Common myeloid progenitor, CD34-positive (primary cell): Measurements from ENCODE around the gene SLC7A6OS.
A peak's percentile ranks its signal among the peaks of the same experiment; 100 is the strongest.

Experiments
- CTCF ChIA-PET: fragments of 350-600 bp; sonication (Branson Sonifier 250); formaldehyde crosslinking; loops from one replicate; lab custom pipeline; 2021; ENCODE audit warnings: antibody characterized with exemption; lab: Charles Lee
- POLR2A ChIA-PET: fragments of 350-600 bp; sonication (Branson Sonifier 250); formaldehyde crosslinking; loops from one replicate; lab custom pipeline; 2021; ENCODE audit warnings: antibody characterized with exemption; lab: Charles Lee
- DNase-seq, 3 donors: peaks; one replicate each; pipeline versions ENCODE4 v3.0.0 to v3.0.0-alpha.2; 2013
- H3K27ac ChIP-seq, 2 experiments: 1 replicate in 1 of 2; 2 replicates in 1 of 2; pipeline ENCODE4 v1.7.0; 2013; ENCODE audit warnings: inconsistent platforms in 2 of 2, low read length in 2 of 2, mild to moderate bottlenecking in 2 of 2, low read depth in 1 of 2, moderate library complexity in 1 of 2; ENCODE audit not compliant: severe bottlenecking in 2 of 2, insufficient read depth in 1 of 2, poor library complexity in 1 of 2
- H3K27me3 ChIP-seq, 5 experiments: replicated peaks in 2 of 5; 1 replicate in 3 of 5; 2 replicates in 2 of 5; pipeline versions ENCODE4 v1.6.1 to v1.7.0; 2013; ENCODE audit warnings: low read length in 4 of 5, mild to moderate bottlenecking in 2 of 5, moderate library complexity in 2 of 5, inconsistent platforms in 1 of 5; ENCODE audit not compliant: insufficient read depth in 5 of 5, control insufficient read depth in 4 of 5
- H3K36me3 ChIP-seq, 4 experiments: 1 replicate in 2 of 4; 2 replicates in 2 of 4; pipeline versions ENCODE4 v1.6.1 to v1.7.0; 2013; ENCODE audit warnings: low read length in 3 of 4, control low read depth in 1 of 4, mild to moderate bottlenecking in 1 of 4; ENCODE audit not compliant: control insufficient read depth in 4 of 4, insufficient read depth in 4 of 4
- H3K4me1 ChIP-seq, 4 experiments: 1 replicate in 3 of 4; 2 replicates in 1 of 4; pipeline versions ENCODE4 v1.6.1 to v1.7.1; 2013; ENCODE audit warnings: low read length in 3 of 4, mild to moderate bottlenecking in 3 of 4, control low read depth in 1 of 4, inconsistent platforms in 1 of 4, moderate library complexity in 1 of 4; ENCODE audit not compliant: control insufficient read depth in 4 of 4, insufficient read depth in 4 of 4; ENCODE audit errors: control extremely low read depth in 1 of 4
- H3K4me3 ChIP-seq, 7 experiments: 1 replicate in 4 of 7; 2 replicates in 3 of 7; pipeline versions ENCODE4 v1.5.1 to v1.7.0; 2013; ENCODE audit warnings: mild to moderate bottlenecking in 7 of 7, low read length in 6 of 7, moderate library complexity in 6 of 7, inconsistent platforms in 2 of 7, low read depth in 2 of 7, control low read depth in 1 of 7; ENCODE audit not compliant: insufficient read depth in 4 of 7, control insufficient read depth in 1 of 7; ENCODE audit errors: extremely low read depth in 1 of 7
- H3K9me3 ChIP-seq, 5 experiments: 1 replicate in 4 of 5; 2 replicates in 1 of 5; pipeline versions ENCODE4 v1.6.1 to v1.7.1; 2013; ENCODE audit warnings: low read length in 4 of 5, mild to moderate bottlenecking in 2 of 5, inconsistent platforms in 1 of 5, low read depth in 1 of 5, moderate library complexity in 1 of 5; ENCODE audit not compliant: control insufficient read depth in 4 of 5, insufficient read depth in 2 of 5; ENCODE audit errors: control extremely low read depth in 1 of 5
- WGBS: methylation state at CpG from one replicate; pipeline ENCODE4 v1.1.5; 2013; ENCODE audit not compliant: insufficient coverage; 5-methylcytosine and 5-hydroxymethylcytosine counted together

Gene SLC7A6OS

GRCh38 chr16:68332411-68333121 lies 21.8 kb upstream of the SLC7A6OS start:
- CTCF ChIA-PET, result interaction anchor here (0.8 to 4.0 kb wide), 7 partner anchors 18 to 91 kb away, joined by 3 to 26 read pairs (median 4); partner anchors contain the start of gene SLC7A6
- Histone ChIP-seq H3K27ac (peak overlapping the region in 1 of 2 experiments; percentile 40), H3K4me1 (peaks cover 5 to 41% (median 25%) of the 10 kb centered on the region in 4 experiments), H3K36me3 (peaks cover 6 to 37% (median 17%) of the 10 kb centered on the region in 4 experiments), H3K9me3 (no peaks in the 10 kb centered on the region), H3K27me3 (no peaks in the 10 kb centered on the region), H3K4me3 (peak overlapping the region in 3 of 7 experiments; percentile 26 to 43 (median 42))
- POLR2A ChIA-PET, result interaction anchor here (0.7 to 1.5 kb wide), 3 partner anchors 48 to 348 kb away, joined by 3 to 4 read pairs (median 4); partner anchors contain the start of gene PLA2G15
- WGBS, result 18% methylated on average over 5 of the region's 7 CpGs
- peak; percentile 73 to 94 (median 92) for DNase-seq

- 26% methylated on average over 4 of the region's 4 CpGs for WGBS
- Histone ChIP-seq H3K27ac (peak overlapping the region in 1 of 2 experiments; percentile 40), H3K4me3 (peak overlapping the region in 3 of 7 experiments; percentile 26 to 43 (median 42)), H3K4me1 (peaks cover 5 to 41% (median 25%) of the 10 kb centered on the region in 4 experiments), H3K36me3 (peaks cover 5 to 31% (median 15%) of the 10 kb centered on the region in 4 experiments), H3K27me3 (no peaks in the 10 kb centered on the region), H3K9me3 (no peaks in the 10 kb centered on the region)
- ChIA-PET POLR2A (interaction anchor here (0.7 to 1.5 kb wide), 3 partner anchors 47 to 347 kb away, joined by 3 to 4 read pairs (median 4); partner anchors contain the start of gene PLA2G15), CTCF (interaction anchor here (0.8 to 4.0 kb wide), 7 partner anchors 17 to 91 kb away, joined by 3 to 26 read pairs (median 4); partner anchors contain the start of gene SLC7A6)
- DNase-seq, result no peak
These were observed 21.2 kb upstream of the SLC7A6OS start for GRCh38 chr16:68331879-68332410.

GRCh38 chr16:68328860-68329390 lies 18.2 kb upstream of the SLC7A6OS start:
- ChIA-PET POLR2A (interaction anchor here (2.2 kb wide), 1 partner anchor 65 kb away, joined by 9 read pairs; the partner anchor contains the start of gene SLC7A6), CTCF (interaction anchor here (0.8 to 12.4 kb wide), 28 partner anchors 9 to 212 kb away, joined by 3 to 262 read pairs (median 6); partner anchors contain the start of genes ESRP2, PLA2G15, PRMT7 and SLC7A6)
- no peak for DNase-seq
- H3K4me3 ChIP-seq, result no peak overlapping the region
- no peaks in the 10 kb centered on the region for H3K27me3 ChIP-seq
- 40% methylated on average over 3 of the region's 3 CpGs for WGBS
- H3K9me3 ChIP-seq, result no peaks in the 10 kb centered on the region
- H3K36me3 ChIP-seq, result peaks cover 7 to 40% (median 22%) of the 10 kb centered on the region in 4 experiments
- H3K4me1 ChIP-seq, result peaks cover 5 to 35% (median 25%) of the 10 kb centered on the region in 4 experiments
- H3K27ac ChIP-seq, result no peak overlapping the region

- POLR2A ChIA-PET, result interaction anchor here (0.7 to 2.2 kb wide), 2 partner anchors 64 to 356 kb away, joined by 3 to 9 read pairs; partner anchors contain the start of gene SLC7A6
- H3K27ac ChIP-seq, result no peak overlapping the region
- no peak overlapping the region for H3K4me3 ChIP-seq
- peak; percentile 87 to 93 (median 91) for DNase-seq
- CTCF ChIA-PET, result interaction anchor here (0.8 to 12.4 kb wide), 27 partner anchors 8 to 211 kb away, joined by 3 to 262 read pairs (median 5); partner anchors contain the start of genes ESRP2, PLA2G15, PRMT7 and SLC7A6
- H3K9me3 ChIP-seq, result no peaks in the 10 kb centered on the region
- H3K27me3 ChIP-seq, result no peaks in the 10 kb centered on the region
- peaks cover 5 to 28% (median 22%) of the 10 kb centered on the region in 4 experiments for H3K4me1 ChIP-seq
- WGBS, result 48% methylated on average over 12 of the region's 13 CpGs
- H3K36me3 ChIP-seq, result peaks cover 7 to 37% (median 24%) of the 10 kb centered on the region in 4 experiments
These were observed 17.6 kb upstream of the SLC7A6OS start for GRCh38 chr16:68328151-68328859.

GRCh38 chr16:68324780-68325357 lies 14.1 kb upstream of the SLC7A6OS start:
- H3K4me1 ChIP-seq, result peaks cover 0 to 3% (median 1%) of the 10 kb centered on the region in 4 experiments
- POLR2A ChIA-PET, result no interaction called here
- 94% methylated on average over 8 of the region's 8 CpGs for WGBS

GRCh38 chr16:68324336-68324735 lies 13.6 kb upstream of the SLC7A6OS start:
- WGBS, result 100% methylated on average over 5 of the region's 5 CpGs
- DNase-seq, result no peak
- H3K27me3 ChIP-seq, result no peaks in the 10 kb centered on the region
- H3K9me3 ChIP-seq, result no peaks in the 10 kb centered on the region
- POLR2A ChIA-PET, result no interaction called here
- H3K27ac ChIP-seq, result no peak overlapping the region
- CTCF ChIA-PET, result interaction anchor here (1.2 to 12.4 kb wide), 3 partner anchors 63 to 86 kb away, joined by 4 to 262 read pairs (median 72); partner anchors contain the start of genes PLA2G15 and SLC7A6
- peaks cover 7 to 53% (median 41%) of the 10 kb centered on the region in 4 experiments for H3K36me3 ChIP-seq
- no peak overlapping the region for H3K4me3 ChIP-seq
- peaks cover 0 to 3% (median 1%) of the 10 kb centered on the region in 4 experiments for H3K4me1 ChIP-seq

More at GRCh38 chr16:68324780-68325357, 14.1 kb upstream of the SLC7A6OS start:
- DNase-seq, result no peak
- Histone ChIP-seq H3K36me3 (peaks cover 7 to 49% (median 39%) of the 10 kb centered on the region in 4 experiments), H3K27me3 (no peaks in the 10 kb centered on the region), H3K9me3 (no peaks in the 10 kb centered on the region), H3K27ac (no peak overlapping the region), H3K4me3 (no peak overlapping the region)
- CTCF ChIA-PET, result interaction anchor here (0.6 to 12.4 kb wide), 5 partner anchors 10 to 87 kb away, joined by 3 to 262 read pairs (median 4); partner anchors contain the start of genes PLA2G15 and SLC7A6
